HG03175 (cell line): Measurements from ENCODE around the gene TRIM29.

Experiments
- ATAC-seq: cut with Tn5 transposase; IDR thresholded peaks from one replicate; pipeline ENCODE4 v1.9.1; 2021; ENCODE audit warnings: mild to moderate bottlenecking, moderate library complexity; ENCODE audit not compliant: unreplicated experiment

TRIM29 gene

DNA sequence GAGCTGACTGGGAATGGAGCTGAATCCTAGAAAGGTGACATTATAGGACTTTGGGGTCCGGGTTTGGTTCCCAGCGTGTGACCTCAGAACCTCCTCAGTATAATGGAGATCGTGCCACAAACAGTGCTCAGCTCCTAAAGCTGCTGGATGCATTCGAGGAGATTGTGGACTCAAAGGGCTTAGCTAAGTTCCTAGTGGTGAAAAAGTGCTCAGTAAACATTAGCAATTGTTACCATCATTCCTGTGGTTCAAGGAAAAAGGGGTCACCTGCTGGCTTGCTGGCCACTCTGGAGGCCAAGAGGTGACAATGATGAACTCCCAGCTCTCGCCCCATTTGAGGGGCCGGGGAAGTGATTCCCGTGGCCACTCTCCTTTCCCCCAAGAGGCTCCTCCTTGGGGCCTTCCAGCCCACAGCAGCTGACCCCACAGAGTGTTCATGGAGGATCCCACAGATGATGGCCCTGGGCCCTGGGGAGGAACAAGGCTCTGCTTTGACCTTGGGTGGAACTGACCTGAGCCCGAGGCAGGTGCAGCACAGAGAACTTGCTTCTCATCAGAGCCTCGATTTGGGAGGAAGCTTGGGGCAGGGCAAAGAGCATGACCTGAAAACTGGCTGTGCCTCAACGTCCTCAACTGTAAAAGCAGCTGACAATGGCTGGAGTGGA is 40.1 kb downstream of the TRIM29 start:
- ATAC-seq, result no peak

- ATAC-seq, result no peak
Measured at GRCh38 chr11:120096369-120097191, 41.3 kb downstream of the TRIM29 start.

- no peak for ATAC-seq
Measured at GRCh38 chr11:120095516-120095915, 42.4 kb downstream of the TRIM29 start.

DNA sequence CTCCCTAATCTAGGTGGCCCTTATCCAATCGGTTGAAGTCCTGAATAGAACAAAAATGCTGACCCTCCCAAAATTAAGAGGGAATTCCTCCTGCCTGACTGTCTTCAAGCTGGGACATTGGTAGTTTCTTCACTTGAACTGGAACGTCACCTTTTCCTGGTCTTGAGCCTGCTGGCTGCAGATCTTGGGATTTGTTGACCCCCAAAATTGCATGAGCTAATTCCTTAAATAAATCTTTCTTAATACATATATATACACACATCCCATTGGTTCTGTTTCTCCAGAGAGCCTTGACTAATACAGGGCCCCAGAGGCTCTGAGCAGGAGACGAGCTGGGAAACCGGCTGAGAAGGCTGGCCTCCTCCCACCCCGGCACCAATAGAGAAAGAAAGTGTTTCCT is 46.2 kb downstream of the TRIM29 start:
- ATAC-seq, result no peak

DNA sequence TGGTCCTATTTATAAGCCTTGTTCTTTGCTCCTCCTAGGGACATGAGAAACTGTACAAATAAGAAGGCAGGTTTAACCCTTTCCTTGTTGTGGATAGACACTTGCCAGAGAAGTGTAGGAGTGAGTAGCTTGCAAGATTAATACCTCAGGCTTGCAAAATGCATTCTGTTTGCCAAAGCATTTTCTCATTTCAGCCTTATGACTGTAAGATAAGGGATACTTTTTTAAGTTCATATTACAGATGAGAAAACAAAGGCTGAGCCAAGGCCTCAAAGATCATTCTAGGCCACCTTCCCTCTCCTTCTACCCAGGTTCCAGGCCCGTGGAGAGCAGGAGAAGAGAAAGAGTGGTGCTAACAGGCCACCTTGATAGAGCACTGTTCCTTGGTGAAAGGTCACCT is 46.8 kb downstream of the TRIM29 start:
- ATAC-seq, result no peak

DNA sequence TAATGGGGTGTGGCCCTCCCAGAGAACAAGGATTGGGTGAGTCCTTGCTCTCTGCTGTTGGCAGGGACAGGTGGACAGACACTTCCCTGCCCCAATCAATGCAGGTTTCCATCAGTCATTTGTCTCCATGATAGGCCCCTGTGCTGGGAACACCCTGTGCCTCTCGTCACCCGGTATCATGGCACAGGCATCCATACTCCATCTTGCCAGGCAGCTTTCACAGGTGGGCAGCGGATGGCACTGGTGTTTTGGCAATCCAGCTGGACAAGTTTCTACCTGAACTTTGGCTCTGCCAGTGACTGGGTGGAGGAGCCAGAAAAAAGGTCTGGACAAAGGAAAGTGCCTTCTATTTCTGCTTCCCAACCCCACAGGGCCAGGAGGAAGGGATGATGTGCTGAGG is 47.5 kb downstream of the TRIM29 start:
- no peak for ATAC-seq

DNA sequence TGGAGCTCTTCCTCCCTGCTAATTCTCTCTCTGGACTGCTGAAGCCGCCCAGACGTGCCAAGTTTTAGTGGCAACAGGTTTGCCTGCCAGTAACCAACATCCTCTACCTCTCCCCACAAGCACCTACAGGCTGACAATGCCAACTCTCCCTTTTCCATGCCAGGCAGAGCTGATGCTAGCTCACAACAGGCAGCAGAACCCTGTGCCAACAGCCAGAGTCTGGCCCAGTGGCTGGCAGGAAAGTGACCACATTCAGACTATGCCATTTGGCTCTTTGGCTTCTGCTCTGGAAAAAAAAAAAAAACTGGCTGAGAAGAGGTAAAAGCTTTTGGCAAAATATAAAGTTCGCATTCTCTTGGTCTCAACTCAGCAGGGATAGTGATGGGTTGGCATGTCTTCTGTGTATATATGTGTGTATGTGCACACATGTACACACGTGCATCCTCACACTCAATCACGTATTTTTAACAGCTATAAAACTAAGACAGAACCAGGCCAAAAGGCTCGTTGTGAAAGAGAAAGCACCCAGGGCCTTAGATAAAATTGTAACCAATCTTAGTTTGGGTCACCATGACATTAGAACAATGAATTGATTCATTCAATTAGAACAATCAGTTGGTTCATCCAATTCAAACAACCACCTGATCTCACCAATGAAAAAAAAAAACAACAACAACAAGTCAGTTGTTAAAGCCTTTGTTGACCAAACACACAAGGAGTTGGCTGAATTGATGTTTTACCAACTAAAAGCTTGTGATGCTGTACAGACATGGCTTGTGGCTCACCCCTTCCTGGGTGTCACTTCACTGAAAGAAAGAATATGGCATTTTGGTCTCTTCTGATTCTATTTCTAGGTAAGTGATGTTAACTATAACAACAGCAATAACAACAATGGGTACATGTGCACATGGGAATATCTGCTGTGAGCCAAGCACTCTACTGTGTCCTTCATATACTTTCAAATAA is 48.6 kb downstream of the TRIM29 start:
- ATAC-seq, result no peak

DNA sequence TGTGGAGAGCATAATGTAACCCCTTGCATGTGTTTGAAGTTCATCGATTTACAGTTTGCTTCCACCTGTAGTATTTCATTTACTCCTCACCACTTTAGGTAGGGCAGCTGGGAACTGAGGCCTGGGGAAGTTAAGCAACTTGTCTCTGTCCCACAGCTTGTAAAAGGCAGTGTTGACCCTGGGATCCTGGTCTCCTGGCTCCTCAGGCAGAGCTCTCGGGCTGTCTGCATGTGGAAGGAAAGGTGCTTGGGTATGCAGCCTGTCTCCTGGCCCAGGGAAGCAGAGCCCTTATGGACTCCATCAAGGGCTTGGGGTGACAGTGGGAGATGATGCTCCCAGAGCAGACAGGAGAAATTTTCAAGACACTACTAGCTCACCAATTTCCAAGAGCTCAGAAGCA is 49.9 kb downstream of the TRIM29 start:
- no peak for ATAC-seq

DNA sequence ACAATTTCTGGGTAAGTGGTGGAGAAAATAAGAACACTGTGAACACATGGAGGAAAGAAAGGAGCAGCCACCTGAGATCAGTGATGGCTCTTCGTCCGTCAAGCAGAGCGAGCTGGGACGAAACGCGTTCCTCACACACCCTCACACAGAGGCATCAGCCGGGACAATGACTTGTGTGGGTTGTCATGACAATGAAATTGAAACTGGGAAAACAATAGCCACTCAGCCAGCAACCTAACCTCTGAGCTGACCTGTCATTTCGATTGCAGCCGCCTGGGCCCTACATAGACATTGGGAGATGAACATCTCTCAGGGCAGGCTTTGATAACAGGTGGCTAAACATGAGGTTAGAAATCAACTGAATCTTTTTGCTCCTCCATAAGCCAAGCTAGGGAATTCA is 51.3 kb downstream of the TRIM29 start:
- no peak for ATAC-seq

GRCh38 chr11:120079750-120080610 is 57.9 kb downstream of the TRIM29 start:
- ATAC-seq, result no peak

GRCh38 chr11:120078397-120078796 is 59.5 kb downstream of the TRIM29 start:
- no peak for ATAC-seq

DNA sequence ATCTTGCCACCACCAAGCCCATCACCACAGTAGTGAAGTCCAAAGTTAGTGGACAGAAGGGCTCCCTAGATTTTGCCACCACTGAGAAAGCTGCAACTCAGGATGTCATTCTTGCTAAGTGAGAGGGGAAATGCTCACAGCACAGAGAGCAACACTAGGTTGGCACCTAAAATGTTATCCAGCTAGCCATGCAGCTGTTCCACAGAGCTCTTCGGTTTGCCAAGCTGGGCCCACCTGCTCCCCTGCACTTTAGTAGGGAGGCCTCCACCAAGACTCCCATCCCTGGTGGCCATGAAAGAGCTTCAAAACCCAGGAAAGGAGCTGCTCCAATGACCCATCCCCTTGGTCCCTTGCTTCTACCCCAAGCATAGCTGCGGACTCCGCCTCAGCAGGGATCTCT is 63.8 kb downstream of the TRIM29 start:
- no peak for ATAC-seq

DNA sequence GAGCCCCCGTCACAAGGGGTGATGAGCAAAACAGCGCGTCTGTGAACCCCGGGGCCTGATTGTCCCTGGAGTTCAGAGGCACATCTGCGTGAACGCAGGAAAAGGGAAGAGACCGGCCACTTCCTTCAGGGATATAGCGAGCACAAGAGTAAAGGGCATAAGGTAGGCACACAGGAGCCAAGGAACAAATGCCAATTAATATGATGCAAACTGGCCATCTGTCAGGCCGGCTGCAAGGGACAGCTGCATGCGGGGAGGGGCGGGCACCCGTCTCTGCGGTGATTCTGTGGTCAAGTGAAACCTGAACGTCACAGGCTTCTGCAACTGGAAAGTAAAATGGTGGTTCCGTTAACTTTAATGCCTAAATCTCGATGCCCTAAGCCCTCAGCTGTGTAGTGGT is 64.7 kb downstream of the TRIM29 start:
- no peak for ATAC-seq

DNA sequence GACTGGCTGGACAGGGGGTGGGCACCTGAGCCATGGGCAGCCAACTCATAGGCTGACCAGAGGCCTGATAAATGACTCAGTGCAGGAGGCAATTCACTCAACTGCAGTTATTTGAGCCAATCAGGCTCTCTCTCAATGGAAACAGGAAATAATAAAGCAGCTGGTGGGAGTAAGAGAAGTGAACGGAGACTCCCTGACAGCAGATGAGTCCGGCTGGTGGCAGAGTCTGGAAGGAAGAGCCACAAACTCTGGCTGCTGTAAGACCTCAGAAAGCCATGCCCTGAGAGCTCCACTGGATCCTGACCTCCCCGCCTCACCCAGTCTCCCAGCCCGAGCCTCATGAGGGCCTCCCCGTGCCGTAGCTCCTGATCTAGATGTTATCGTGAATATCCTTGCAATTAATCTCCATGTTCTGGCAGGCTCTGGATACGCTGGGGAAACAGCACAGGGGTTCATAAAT is 69.8 kb downstream of the TRIM29 start:
- no peak for ATAC-seq

DNA sequence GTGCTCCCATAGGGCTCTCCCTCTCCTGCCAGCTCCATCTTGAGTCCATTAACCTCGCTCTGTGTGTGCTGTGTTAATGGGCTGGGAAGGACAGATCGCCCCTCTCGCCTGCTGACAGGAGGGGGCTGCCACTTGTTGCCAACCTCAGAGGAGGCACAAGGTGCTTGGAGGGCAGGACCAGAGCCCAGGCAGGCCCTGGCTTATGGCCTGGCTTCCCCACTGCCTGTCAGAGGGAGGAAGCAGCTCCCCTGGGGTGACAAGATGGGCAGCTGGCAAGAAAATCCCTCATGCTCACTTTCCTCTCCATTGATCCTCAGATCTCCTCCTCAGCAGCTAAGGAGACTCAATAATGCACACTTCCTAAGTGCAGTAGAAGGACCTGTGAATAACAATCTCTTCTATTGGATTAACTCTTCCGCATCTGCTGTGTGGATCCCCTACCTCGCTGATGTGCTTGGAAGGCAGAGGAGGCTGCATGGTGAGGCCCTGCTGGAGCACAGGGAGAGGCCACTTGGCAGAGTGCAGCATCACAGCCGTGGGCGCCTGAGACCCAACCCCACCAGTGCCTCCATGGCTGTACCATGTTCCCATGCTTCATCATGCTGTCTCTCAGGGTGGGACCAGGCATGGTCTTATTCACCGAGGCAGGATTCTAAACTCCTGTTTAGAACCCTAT is 70.3 kb downstream of the TRIM29 start:
- ATAC-seq, result no peak

- no peak for ATAC-seq
Measured at GRCh38 chr11:120066738-120067437, 71.0 kb downstream of the TRIM29 start.

GRCh38 chr11:120065876-120066275 is 72.0 kb downstream of the TRIM29 start:
- ATAC-seq, result no peak

DNA sequence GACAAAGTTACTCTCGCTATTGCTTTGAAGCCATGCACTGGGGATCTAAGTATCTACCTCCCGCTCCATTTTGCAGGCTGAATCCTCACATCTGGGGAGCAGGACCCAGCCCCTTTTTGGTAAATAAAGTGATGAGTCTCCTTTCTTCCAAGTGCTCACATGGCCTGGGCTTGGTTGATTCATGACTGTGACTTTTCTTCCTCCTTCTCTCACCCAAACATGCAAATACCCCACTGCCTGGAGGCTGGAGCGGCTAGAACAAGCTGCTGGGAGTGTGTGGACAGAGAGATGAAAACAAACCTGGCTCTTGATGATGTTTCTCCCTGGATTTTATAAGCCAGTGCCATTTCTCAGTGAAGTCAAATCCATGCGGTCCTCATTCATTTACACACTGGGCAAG is 72.7 kb downstream of the TRIM29 start:
- ATAC-seq, result no peak

GRCh38 chr11:120064341-120064740 is 73.6 kb downstream of the TRIM29 start:
- ATAC-seq, result no peak
